HL-60 (cell line): ENCODE measurements around the gene NRCAM.

Experiments used
- CTCF ChIP-seq: IDR thresholded peaks from one replicate; pipeline ENCODE4 v1.5.1; 2011; ENCODE audit warnings: low read length, control low read depth, inconsistent platforms; ENCODE audit not compliant: insufficient read depth
- GABPA ChIP-seq: IDR thresholded peaks from 2 replicates; pipeline ENCODE4 v1.6.1; 2012; ENCODE audit warnings: low read depth
- POLR2AphosphoS5 ChIP-seq: IDR thresholded peaks from 2 replicates; pipeline ENCODE4 v1.6.1; 2012; ENCODE audit warnings: low read depth

- TF ChIP-seq CTCF (no peak), POLR2AphosphoS5 (no peak), GABPA (no peak)
Measured at GRCh38 chr7:108421720-108422331, 34.4 kb downstream of the NRCAM start.
